ENCODE results near the gene TPCN2. TPM values are rescaled to one million over a fixed set of nuclear protein-coding genes. Genes with fewer than 3 reads are reported as not detected.

The TPCN2 gene
- polyA plus RNA-seq, 1 donor from 2014 or later: 14.2 TPM

DNA sequence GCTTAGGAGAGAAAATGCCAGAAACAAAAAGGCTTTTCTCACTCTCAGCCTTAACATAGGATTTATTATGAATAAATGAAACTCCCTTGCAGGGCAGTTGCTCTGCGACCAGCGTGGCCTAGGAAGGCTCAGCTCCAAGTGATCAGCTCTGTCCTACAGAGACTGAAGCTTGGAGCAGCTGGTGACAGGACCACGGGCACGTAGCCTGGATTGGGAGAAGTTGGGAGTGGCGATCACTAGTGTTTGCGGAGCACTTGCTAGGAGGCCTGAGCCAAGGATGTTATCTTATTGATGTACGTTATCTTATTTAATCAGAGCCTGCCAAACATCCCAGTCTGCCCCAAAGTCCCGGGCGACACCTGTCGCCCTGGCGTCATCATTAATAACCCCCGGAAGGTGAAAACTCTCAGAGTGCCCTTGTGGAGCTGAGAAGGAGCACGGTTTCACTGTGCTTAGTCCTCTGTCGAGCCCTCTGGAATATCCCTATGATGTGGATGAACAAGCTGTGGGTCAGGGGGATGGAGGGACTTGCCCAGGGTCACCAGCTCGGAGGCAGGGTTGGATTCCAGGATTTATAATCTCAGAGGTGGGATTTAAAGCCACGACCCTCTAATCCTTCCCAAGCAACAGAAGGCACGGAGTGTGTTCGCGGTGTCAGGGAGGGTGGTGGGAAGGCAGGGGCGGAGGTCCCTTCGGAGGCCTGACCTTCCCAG lies 66.2 kb downstream of the TPCN2 start:
- H3K27ac ChIP-seq (ENCODE audit: low read length): no peak overlapping the region
- H4K20me1 ChIP-seq (ENCODE audit: insufficient read depth): no peaks in the 10 kb centered on the region
- H3K9me2 ChIP-seq (ENCODE audit: insufficient read depth, low read length): no peaks in the 10 kb centered on the region
- no peaks in the 10 kb centered on the region for H3K9me3 ChIP-seq (ENCODE audit: low read length)
- no peaks in the 10 kb centered on the region for H3F3A ChIP-seq (ENCODE audit: insufficient read depth, low read length, poor library complexity, severe bottlenecking)
- H3K9ac ChIP-seq (ENCODE audit: low read length): no peak overlapping the region
- H3K79me2 ChIP-seq (replicated peaks; ENCODE audit: insufficient read depth, low read length): no peaks in the 10 kb centered on the region
- no peaks in the 10 kb centered on the region for H3K27me3 ChIP-seq (ENCODE audit: insufficient read depth, low read depth, low read length)
- no peak overlapping the region for H3K4me2 ChIP-seq (ENCODE audit: low read length)
- H3K4me3 ChIP-seq (ENCODE audit: low read length): no peak overlapping the region
- H3K36me3 ChIP-seq (ENCODE audit: insufficient read depth, low read length): no peaks in the 10 kb centered on the region
- TF ChIP-seq, protein P1, sequence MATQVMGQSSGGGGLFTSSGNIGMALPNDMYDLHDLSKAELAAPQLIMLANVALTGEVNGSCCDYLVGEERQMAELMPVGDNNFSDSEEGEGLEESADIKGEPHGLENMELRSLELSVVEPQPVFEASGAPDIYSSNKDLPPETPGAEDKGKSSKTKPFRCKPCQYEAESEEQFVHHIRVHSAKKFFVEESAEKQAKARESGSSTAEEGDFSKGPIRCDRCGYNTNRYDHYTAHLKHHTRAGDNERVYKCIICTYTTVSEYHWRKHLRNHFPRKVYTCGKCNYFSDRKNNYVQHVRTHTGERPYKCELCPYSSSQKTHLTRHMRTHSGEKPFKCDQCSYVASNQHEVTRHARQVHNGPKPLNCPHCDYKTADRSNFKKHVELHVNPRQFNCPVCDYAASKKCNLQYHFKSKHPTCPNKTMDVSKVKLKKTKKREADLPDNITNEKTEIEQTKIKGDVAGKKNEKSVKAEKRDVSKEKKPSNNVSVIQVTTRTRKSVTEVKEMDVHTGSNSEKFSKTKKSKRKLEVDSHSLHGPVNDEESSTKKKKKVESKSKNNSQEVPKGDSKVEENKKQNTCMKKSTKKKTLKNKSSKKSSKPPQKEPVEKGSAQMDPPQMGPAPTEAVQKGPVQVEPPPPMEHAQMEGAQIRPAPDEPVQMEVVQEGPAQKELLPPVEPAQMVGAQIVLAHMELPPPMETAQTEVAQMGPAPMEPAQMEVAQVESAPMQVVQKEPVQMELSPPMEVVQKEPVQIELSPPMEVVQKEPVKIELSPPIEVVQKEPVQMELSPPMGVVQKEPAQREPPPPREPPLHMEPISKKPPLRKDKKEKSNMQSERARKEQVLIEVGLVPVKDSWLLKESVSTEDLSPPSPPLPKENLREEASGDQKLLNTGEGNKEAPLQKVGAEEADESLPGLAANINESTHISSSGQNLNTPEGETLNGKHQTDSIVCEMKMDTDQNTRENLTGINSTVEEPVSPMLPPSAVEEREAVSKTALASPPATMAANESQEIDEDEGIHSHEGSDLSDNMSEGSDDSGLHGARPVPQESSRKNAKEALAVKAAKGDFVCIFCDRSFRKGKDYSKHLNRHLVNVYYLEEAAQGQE (IDR thresholded peaks at IDR 0.05; ENCODE audit: borderline replicate concordance): no peak
- TF ChIP-seq RAD21 (conservative IDR thresholded peaks at IDR 0.05) (no peak), MXI1 (conservative IDR thresholded peaks at IDR 0.05; ENCODE audit: poor library complexity, severe bottlenecking) (no peak), SMC3 (conservative IDR thresholded peaks at IDR 0.05; ENCODE audit: poor library complexity) (no peak), TAF1 (IDR thresholded peaks at IDR 0.05; ENCODE audit: low read depth) (no peak)
- no peak overlapping the region for H2AFZ ChIP-seq (ENCODE audit: low read depth, low read length)

DNA sequence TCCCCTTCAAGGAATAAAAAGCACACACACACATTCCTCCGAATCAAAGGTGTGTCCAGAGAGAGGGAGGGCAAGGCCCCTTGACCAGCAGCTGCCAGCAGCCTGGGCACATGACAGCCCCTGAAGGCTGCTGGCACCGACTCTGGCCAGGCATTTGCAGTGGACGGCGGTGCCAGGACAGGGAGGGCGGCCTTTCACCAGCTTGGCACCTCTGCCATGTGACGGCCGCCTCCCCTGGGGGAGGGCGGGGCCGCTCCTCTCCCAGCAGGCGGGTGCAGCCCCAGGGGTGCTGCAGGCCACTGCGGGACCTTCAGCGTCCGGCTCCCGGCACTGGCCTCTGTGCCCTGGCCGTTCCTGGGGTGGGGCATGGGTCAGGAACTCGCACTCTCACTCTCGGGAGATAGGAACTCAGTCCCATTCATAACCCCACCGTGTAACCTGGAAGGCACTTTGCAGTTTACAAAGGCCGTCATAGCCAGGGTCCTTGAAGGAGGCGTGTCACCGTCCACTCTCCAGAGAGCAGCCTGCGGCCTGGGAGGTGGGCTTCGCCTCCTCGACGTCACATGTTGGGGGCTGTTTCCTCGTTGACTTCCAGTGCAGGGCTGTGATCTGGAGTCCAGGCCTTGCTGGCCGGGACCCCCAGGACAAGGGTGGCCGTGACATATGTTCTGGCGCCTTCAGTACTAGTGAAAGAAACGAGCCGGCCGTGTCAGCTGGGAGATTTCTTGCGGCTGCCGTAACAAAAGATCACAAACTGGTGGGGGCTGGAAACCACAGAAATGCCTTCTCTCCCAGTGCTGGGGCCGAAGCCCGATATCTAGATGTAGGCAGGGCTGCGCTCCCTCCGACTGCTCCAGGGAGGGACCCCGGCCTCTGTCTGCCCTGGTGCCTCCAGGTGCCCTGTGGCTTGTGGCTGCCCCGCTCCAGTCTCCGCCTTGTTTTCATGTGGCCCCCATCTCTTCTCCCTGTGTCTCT lies 67.1 kb downstream of the TPCN2 start:
- H3K79me2 ChIP-seq (replicated peaks; ENCODE audit: insufficient read depth, low read length): no peaks in the 10 kb centered on the region
- no peaks in the 10 kb centered on the region for H3K9me2 ChIP-seq (ENCODE audit: insufficient read depth, low read length)
- H3K36me3 ChIP-seq (ENCODE audit: insufficient read depth, low read length): no peaks in the 10 kb centered on the region
- no peak overlapping the region for H3K9ac ChIP-seq (ENCODE audit: low read length)
- no peak overlapping the region for H3K4me3 ChIP-seq (ENCODE audit: low read length)
- no peak overlapping the region for H3K27ac ChIP-seq (ENCODE audit: low read length)
- no peak overlapping the region for H2AFZ ChIP-seq (ENCODE audit: low read depth, low read length)
- H3K4me2 ChIP-seq (ENCODE audit: low read length): no peak overlapping the region
- no peaks in the 10 kb centered on the region for H4K20me1 ChIP-seq (ENCODE audit: insufficient read depth)
- TF ChIP-seq, protein P2, sequence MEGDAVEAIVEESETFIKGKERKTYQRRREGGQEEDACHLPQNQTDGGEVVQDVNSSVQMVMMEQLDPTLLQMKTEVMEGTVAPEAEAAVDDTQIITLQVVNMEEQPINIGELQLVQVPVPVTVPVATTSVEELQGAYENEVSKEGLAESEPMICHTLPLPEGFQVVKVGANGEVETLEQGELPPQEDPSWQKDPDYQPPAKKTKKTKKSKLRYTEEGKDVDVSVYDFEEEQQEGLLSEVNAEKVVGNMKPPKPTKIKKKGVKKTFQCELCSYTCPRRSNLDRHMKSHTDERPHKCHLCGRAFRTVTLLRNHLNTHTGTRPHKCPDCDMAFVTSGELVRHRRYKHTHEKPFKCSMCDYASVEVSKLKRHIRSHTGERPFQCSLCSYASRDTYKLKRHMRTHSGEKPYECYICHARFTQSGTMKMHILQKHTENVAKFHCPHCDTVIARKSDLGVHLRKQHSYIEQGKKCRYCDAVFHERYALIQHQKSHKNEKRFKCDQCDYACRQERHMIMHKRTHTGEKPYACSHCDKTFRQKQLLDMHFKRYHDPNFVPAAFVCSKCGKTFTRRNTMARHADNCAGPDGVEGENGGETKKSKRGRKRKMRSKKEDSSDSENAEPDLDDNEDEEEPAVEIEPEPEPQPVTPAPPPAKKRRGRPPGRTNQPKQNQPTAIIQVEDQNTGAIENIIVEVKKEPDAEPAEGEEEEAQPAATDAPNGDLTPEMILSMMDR (IDR thresholded peaks at IDR 0.05; ENCODE audit: poor library complexity, severe bottlenecking): no peak
- TF ChIP-seq, protein P1 (IDR thresholded peaks at IDR 0.05; ENCODE audit: borderline replicate concordance): no peak
- TF ChIP-seq EP300 (conservative IDR thresholded peaks at IDR 0.05; ENCODE audit: poor library complexity, severe bottlenecking) (no peak), MXI1 (conservative IDR thresholded peaks at IDR 0.05; ENCODE audit: poor library complexity, severe bottlenecking) (no peak), RAD21 (conservative IDR thresholded peaks at IDR 0.05) (no peak), POLR2AphosphoS5 (IDR thresholded peaks at IDR 0.05) (no peak), TAF1 (IDR thresholded peaks at IDR 0.05; ENCODE audit: low read depth) (no peak), EZH2 (IDR thresholded peaks at IDR 0.05; ENCODE audit: borderline replicate concordance, insufficient read depth, low read length, poor library complexity, severe bottlenecking) (no peak), SMC3 (conservative IDR thresholded peaks at IDR 0.05; ENCODE audit: poor library complexity) (no peak)
- no peaks in the 10 kb centered on the region for H3K9me3 ChIP-seq (ENCODE audit: low read length)
- no peaks in the 10 kb centered on the region for H3F3A ChIP-seq (ENCODE audit: insufficient read depth, low read length, poor library complexity, severe bottlenecking)
- no peaks in the 10 kb centered on the region for H3K27me3 ChIP-seq (ENCODE audit: insufficient read depth, low read depth, low read length)

Measured in neural cell (in vitro differentiated cells).